Activated CD4-positive, alpha-beta T cell treated with anti-CD3 and anti-CD28 coated beads for 4 hours (primary cell): ENCODE results near the gene ZNF613.
"Not testable (repeated sequence)": the region's sequence is repeated elsewhere in the genome, so short reads cannot be mapped to it uniquely, and the experiment has no call there.

Experiments
- DNase-seq, 2 donors: peaks; one replicate each; pipeline ENCODE4 v3.0.0-alpha.2; 2020

ZNF613 gene

DNA sequence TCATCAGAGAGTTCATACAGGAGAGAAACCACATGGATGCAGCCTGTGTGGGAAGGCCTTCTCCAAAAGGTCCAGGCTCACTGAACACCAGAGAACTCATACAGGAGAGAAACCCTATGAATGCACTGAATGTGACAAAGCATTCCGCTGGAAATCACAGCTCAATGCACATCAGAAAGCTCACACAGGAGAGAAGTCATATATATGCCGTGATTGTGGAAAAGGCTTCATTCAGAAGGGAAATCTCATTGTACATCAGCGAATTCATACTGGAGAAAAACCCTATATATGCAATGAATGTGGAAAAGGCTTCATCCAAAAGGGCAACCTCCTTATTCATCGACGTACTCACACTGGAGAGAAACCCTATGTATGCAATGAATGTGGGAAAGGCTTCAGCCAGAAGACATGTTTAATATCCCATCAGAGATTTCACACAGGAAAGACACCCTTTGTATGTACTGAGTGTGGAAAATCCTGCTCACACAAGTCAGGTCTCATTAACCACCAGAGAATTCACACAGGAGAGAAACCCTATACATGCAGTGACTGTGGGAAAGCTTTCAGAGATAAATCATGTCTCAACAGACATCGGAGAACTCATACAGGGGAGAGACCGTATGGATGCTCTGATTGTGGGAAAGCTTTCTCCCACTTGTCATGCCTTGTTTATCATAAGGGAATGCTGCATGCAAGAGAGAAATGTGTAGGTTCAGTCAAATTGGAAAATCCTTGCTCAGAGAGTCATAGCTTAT lies 17.7 kb downstream of the ZNF613 start:
- DNase-seq: no peak

DNA sequence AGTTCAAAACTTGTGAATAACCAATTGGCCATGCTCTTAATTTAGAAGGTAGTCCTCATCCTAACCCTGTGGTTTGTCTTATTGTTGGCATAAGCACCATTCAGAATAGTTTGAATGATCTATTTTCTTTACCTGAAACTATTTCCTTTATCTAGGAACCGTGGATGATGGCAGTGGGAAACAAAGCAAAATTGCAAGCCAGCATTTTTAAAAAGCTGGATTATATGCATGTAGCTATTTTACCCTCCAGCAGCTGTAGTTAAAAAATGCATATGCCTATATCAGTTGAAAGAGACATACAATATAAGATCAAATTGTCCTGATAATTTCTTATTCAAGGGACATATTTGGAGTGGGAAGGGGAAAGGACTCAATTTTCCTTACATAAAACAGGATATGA lies 19.3 kb downstream of the ZNF613 start:
- no peak for DNase-seq

DNA sequence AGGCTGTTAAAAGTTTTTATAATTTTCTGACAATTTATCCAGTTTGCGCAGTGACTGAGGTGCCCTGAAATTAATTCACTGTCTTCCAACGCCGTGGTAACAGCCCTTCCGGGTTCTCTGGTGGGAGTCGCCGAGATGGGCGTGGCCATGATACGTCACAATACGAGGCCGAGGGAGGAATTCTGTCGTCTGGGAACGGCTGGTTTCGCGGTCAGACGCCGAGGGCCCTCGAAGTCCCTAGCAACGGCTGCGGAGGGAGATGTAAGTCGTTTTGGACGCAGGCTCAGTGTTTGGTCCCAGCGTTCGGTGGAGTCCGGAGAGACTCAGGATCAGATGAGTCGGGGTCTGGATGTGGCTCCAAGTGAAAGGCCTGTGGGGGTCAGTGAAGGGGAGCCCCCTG lies 21.7 kb downstream of the ZNF613 start:
- DNase-seq: no peak

DNA sequence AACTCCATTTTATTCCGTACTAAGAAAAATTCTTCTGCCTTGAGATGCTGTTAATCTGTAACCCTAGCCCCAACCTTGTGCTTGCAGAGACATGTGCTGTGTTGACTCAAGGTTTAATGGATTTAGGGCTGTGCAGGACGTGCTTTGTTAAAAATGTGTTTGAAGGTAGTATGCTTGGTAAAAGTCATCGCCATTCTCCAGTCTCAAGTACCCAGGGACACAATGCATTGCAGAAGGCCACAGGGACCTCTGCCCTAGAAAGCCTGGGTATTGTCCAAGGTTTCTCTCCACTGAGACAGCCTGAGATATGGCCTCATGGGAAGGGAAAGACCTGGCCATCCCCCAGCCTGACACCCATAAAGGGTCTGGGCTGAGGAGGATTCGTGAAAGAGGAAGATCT lies 30.6 kb downstream of the ZNF613 start:
- not testable (repeated sequence) for DNase-seq

DNA sequence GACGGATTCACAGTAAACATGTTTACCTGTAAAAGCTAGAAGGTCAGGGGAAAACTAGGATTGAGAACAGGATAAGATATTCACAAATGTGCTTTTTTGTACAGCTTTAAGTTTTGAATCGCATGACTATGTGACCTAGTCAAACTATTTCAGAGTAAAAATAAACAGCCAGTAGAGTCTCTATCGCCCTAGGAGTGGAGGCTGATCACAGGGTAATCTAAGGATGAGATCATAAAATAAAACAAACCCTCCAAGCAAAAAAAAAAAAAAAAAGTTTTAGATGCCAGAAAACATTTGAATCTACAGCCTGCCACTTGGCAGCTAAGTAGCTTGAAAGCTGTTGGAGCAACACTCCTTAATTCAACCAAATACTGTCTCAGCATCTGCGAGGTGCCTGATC lies 32.5 kb downstream of the ZNF613 start:
- no peak for DNase-seq

DNA sequence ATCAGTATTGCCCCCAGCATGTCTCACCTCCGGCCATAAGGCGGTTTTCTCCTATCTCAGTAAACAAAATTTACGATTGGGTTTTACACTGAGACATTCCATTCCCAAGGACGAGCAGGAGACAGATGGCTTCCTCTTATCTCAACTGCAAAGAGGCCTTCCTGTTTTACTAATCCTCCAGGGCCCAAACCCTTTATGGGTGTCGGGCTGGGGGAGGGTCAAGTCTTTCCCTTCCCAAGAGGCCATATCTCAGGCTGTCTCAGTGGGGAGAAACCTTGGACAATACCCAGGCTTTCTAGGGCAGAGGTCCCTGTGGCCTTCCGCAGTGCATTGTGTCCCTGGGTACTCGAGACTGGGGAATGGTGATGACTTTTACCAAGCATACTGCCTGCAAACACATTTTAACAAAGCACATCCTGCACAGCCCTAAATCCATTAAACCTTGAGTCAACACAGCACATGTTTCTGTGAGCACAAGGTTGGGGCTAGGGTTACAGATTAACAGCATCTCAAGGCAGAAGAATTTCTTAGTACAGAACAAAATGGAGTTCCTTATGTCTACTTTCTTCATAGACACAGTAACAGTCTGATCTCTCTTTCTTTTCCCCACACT lies 33.5 kb downstream of the ZNF613 start:
- not testable (repeated sequence) for DNase-seq

DNA sequence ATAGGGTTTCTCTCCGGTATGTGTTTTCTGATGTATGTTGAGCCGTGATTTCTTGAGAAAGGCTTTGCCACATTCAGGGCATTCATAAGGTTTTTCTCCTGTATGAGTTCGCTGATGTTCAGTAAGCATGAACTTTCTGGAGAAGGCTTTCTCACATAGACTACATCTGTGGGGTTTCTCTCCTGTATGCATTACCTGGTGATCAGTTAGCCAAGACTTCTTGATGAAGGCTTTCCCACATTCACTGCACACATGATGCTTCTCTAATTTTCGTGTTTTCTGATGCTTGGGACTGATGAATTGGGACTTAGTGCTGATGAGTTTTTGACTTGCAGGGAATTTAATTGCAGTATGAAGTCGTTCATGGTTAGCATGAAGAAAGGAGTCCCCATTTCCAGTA lies 38.3 kb downstream of the ZNF613 start:
- no peak for DNase-seq

DNA sequence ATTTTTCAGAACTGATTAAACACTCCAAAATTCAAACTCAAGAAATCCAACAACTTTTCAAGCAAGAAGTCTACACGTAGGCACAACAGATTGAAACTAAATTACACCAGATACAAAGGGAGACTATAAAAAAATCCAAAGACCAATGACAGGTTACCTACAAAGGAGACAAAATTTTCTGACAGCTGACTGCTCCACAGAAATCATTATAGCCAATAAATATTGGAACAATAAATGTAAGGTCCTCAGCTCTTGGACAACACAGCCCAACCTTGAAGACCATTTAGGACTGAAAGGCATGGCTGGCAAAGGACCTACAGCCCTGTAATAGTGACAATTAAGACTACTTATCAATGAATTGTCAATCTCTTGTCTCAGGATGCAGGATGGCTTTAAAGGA lies 43.4 kb downstream of the ZNF613 start:
- DNase-seq: no peak

DNA sequence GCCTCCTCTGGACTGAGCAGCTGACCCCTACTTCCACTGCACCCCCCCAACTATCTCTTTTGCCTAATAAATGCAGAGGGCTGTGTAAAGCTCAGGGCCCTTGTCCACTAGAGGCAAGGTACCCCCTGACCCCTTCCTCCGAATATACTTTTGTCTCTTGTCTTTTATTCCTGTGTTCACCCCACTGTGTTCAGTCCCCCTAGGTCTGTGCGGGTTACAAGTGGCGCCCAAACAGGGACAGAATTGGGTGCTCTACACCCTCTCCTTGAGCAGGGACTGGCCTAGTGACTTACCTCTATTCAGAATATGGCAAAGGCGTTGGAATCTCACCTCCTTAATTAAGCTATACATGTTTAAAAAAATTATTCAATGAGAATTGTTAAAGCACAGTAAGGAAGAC lies 44.4 kb downstream of the ZNF613 start:
- DNase-seq: no peak

DNA sequence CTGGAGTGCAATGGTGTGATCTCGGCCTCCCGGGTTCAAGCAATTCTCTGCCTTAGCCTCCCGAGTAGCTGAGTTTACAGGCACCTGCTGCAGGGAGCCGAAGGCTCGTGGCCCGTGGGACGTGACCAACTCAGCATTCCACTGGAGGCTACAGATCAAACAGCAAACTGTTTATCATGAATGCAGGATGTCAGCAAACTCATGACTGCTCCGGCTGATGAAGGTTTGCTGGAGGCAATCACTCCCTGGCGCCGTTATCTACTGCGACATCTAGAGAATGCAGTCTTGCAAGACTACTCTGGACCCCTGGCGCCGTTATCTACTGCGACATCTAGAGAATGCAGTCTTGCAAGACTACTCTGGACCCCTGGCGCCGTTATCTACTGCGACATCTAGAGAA lies 48.5 kb downstream of the ZNF613 start:
- not testable (repeated sequence) for DNase-seq

DNA sequence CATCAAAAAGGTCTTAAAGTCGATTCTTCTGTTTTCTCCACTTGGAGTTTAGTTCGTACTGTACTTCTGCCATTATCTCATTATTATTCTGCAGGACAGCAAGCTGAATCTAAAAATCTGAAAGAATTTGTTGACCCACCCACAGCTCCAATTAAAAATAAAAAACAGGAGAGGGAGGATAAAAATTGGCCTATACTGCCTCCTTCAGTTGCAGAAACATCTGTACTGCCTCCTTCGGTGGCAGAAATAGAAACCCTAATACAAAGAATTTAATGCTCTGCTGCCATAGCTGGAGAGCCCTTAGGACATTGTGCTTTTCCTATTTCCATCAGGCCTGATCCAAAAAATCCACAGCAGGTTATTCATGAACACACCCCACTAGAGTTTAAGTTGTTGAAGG lies 49.6 kb downstream of the ZNF613 start:
- DNase-seq: no peak

DNA sequence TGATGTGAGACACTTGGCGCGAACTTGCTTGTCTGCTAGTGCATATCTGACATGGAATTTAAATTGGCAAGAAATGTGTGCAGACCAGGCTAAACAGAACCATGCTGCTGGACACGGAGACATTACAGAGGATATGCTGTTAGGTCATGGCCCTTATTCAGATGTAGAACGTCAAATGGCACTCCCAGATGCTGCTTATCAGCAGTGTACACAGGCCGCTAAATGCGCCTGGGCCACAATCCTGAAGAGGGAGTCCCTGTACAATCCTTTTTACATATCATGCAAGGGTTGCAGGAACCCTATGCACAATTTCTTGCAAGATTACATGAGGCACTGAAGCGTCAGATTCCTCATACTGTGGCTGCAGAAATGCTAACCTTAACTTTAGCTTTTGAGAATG lies 50.1 kb downstream of the ZNF613 start:
- DNase-seq: no peak

DNA sequence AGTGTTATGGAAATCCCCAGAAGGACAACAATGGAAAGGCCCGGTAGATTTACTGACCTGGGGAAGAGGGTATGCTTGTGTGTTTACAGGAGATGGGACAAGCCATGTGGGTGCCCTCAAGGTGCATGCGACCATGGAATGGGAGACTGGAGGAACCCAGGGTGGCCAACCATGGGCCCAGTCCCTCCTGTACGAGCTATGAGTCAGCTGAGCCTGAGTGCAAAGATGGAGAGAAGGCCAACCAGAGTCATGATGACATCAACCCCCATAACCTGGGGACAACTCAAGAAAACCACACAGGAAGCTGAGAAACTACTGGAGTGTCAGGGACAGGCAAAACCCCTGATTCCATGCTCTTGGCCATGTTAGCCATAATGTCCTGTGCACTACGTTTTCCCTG lies 51.6 kb downstream of the ZNF613 start:
- DNase-seq: no peak

DNA sequence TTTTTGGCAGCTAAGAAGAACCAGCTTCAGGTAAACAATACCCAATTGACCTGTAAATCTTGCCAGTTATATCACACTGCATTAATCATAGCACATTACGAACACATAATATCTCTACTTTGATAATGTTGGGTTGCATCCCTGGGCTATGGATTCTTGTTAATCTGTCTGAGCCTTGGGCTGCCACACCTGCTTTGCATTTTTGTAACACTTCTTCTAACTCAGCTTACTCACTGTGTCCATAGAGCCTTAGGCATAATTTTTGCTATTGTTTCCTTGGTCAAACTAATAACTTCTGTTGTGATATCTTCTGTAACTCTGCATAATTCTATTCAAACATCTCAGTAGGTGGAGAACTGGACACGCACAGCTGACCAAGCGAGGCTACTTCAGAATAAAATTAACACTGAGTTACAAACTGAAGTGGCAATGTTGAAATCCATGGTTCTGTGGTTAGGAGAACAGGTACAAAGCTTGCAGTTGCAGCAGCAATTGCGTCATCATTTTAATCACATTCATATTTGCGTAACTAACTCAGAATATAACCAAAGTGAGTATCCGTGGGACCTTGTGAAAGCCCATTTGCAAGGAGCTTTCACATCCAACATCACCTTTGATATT lies 53.0 kb downstream of the ZNF613 start:
- no peak for DNase-seq

DNA sequence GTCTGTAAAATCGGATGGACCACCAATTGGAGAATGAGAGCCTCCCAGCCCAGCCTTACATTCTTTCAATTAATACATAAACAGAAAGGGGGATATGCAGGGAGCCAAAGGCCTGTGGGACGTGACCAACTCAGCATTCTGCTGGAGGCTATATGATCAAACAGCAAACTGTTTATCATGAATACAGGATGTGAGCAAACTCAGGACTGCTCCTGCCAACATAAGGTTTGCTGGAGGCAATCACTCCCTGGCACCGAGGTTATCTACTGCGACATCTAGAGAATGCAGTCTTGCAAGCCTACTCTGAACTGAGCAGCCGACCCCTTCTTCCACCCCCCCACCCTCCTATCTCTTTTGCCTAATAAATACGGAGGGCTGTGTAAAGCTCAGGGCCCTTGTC lies 53.7 kb downstream of the ZNF613 start:
- not testable (repeated sequence) for DNase-seq

DNA sequence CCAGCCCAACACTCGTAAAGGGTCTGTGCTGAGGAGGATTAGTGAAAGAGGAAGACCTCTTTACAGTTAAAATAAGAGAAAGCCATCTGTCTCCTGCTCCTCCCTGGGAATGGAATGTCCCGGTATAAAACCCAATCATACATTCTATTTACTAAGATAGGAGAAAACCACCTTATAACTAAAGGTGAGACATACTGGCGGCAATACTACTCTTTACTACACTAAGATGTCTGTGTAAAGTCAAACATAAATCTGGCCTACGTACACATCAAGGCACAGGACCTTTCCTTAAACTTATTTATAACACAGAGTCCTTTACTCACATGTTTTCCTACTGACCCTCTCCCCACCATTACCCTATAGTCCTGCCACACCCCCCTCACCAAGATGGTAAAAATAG lies 56.1 kb downstream of the ZNF613 start:
- no peak for DNase-seq

DNA sequence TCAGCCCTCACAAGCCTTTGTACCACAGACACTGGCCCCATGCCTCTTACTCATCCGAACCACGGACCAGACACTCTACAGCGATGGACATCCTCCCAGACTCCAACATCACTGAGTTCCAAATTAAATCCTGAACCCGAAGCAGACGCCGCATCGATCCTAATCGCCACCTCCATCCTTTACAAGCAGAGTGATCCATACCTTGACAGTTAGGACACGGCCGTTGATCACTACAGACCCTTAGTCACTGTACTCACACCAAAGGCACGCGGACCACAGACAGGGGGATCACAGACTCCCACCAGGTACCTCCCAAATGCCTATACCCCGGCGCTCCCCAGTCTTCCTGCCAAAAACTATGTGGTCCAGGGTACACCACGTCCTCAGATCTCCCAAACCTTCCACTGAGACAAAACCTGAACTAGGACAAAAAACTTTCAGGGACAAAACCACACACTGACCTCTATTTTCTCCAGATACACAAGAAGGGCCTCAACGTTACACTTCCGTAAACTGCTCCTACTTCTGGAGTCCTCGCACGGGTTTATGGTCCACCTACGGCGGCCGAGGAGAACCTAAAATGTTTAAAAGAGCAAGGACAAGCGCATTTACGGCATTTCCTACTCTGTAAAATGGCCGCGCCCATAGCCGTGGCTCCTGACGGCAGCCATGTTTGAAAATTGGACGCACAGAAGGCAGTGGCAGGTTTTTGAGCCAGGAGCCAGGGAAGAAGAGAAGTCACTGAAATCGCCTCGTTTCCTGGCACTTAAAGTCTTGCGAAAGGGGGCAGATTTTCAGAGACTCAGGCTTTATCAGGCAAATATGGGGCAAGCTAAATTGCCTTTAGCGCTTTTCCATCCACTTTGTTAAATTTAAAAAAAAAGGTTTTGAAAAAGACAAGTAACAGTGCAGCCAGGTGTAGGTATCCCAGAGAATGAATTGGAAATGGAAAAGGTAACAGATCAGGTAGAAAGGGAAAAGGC lies 59.3 kb downstream of the ZNF613 start, which contains the start of gene ZNF350:
Gene ZNF350 (minus strand): TSS at position 532 of the 983 bp plus-strand sequence. CDS start 12,480 bp downstream, outside the sequence.
- DNase-seq: peak; percentile 84 to 85

DNA sequence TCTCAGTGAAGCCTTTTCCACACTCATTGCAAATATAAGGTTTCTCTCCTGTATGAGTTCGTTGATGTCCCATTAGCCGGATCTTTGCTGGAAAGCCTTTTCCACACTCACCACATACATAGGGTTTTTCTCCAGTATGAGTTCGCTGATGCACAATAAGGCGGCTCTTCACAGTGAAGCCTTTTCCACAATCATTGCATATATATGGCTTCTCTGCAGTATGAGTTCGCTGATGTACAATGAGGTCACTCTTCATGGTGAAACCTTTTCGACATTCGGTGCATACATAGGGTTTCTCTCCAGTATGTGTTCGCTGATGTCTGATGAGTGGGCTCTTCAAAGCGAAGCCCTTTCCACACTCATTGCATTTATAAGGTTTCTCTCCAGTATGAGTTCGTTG lies 66.2 kb downstream of the ZNF613 start:
- DNase-seq: no peak

DNA sequence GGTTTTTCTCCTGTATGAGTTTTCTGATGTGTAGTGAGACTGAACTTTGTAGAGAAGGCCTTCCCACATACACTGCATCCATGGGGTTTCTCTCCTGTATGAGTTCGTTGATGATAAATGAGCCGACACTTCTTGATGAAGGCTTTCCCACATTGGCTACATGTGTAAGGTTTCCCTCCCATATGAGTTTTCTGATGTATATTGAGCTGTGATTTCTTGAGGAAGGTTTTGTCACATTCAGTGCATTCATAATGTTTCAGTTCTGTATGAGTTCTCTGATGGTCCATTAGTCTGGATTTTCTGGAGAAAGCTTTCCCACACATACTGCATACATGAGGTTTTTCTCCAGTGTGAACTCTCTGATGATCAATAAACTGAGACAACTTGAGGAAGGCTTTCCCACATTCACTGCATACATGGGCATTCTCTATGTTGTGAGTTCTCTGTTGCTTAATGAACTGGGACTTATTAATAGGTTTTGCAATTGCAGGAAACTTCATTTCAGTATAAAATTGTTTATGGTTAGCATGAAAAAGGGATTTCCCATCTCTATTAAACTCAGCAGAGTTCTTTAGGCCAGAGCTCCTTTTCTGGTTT lies 66.9 kb downstream of the ZNF613 start:
- no peak for DNase-seq
